Right cardiac atrium (tissue), 5 donors: ENCODE measurements around the gene ZNF747. TPM values are rescaled to one million over a fixed set of nuclear protein-coding genes. Genes with fewer than 3 reads are reported as not detected.

ENCODE experiments used
- ATAC-seq, 2 donors: fragments of 200-7000 bp; cut with Tn5 transposase; one replicate each; pipeline versions ENCODE4 v1.8.0 to v1.9.1; 2020; ENCODE audit warnings: moderate library complexity in 2 of 2, mild to moderate bottlenecking in 1 of 2
- DNase-seq, 3 donors: peaks; one replicate each; pipeline ENCODE4 v3.0.0-alpha.2; 2020
- H3K27ac ChIP-seq: one replicate; pipeline ENCODE4 v1.5.1; 2013; ENCODE audit warnings: mild to moderate bottlenecking, low read length, control low read depth, moderate library complexity
- H3K27me3 ChIP-seq: one replicate; pipeline ENCODE4 v1.6.1; 2013; ENCODE audit not compliant: control insufficient read depth, insufficient read depth
- H3K4me1 ChIP-seq: one replicate; pipeline ENCODE4 v1.6.1; 2013; ENCODE audit warnings: low read length; ENCODE audit not compliant: control insufficient read depth, insufficient read depth
- H3K4me3 ChIP-seq: one replicate; pipeline ENCODE4 v1.5.1; 2013; ENCODE audit warnings: low read length, control low read depth
- H3K9me3 ChIP-seq: one replicate; pipeline ENCODE4 v1.6.1; 2013; ENCODE audit warnings: low read length; ENCODE audit not compliant: control insufficient read depth
- WGBS: extraction: QIAGEN DNeasy Blood & Tissue Kit; methylation state at CpG from one replicate; pipeline ENCODE4 v1.1.7; 2013; 5-methylcytosine and 5-hydroxymethylcytosine counted together
- intact Hi-C, 4 donors: fragments of 100-400 bp; cut with DNase I; formaldehyde crosslinking; loops; one replicate each; pipeline versions ENCODE4 v1.11.0 to v1.14.0; 2022 to 2023
- polyA plus RNA-seq: library from polyadenylated mRNA; stranded (reverse); fragments of 200-250 nt; gene quantifications from one replicate; pipeline ENCODE4 v1.2.3, GENCODE V29; 2013
- total RNA-seq, 4 donors: library from RNA; stranded (reverse); fragmentation: NEBNext Ultra II Directional; extraction: Animal tissue kit (Norgen Biotek cat#: 25700); gene quantifications; one replicate each; pipeline ENCODE4 v1.2.1, GENCODE V29; 2021
- donor health status: healthy with polysubstance abuse.
- donor health status: DM: no; HTN: yes; CAD: no.
- donor health status: DM: no; HTN: no; CAD: no.
- donor health status: DM: no; HTN: yes; CAD: no; lungs with severe emphysema.
- donor health status: DM: yes; HTN: yes; CAD: no.

Gene ZNF747
- total and polyA plus RNA-seq, 5 donors, result 9.1 to 14.6 (median 11.5) TPM

DNA sequence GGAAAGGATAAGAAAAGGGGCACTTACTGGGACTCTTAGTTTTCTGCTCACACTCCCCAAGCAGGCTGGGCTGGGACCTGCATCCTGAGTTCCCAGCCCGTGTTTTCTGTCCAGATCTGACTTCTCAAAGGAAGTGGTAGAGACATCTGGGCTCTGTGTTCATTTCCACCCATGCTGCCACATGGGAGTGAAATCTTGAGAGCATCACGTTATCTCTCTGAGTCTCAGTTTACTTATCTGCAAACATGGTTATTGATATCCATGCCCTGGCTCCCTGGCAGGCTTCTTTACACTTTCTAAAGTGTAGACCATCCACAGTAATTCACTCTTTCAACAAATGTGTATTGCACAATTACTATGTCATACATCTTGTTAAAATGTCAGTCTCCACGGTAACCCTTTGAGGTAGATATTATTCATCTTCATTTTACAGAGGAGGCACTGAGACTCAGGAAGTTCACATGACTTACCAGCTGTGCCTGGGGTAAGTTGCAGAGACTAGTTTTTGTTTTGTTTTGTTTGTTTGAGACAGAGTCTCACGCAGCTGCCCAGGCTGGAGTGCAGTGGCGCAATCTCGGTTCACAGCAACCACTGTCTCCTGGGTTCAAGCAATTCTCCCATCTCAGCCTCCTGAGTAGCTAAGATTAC lies 33.5 kb upstream of the ZNF747 start:
- H3K4me1 ChIP-seq, result no peaks in the 10 kb centered on the region
- H3K27ac ChIP-seq, result no peak overlapping the region
- ATAC-seq (no peak), DNase-seq (no peak)
- WGBS, result 65% methylated on average over 6 of the region's 6 CpGs
- no peak overlapping the region for H3K4me3 ChIP-seq
- no peaks in the 10 kb centered on the region for H3K9me3 ChIP-seq
- H3K27me3 ChIP-seq, result no peaks in the 10 kb centered on the region
- intact Hi-C loops, result no loop called here

- H3K27ac ChIP-seq, result no peak overlapping the region
- intact Hi-C loops, result no loop called here
- ATAC-seq, result no peak
Observed at GRCh38 chr16:30567160-30567990, 32.7 kb upstream of the ZNF747 start.

DNA sequence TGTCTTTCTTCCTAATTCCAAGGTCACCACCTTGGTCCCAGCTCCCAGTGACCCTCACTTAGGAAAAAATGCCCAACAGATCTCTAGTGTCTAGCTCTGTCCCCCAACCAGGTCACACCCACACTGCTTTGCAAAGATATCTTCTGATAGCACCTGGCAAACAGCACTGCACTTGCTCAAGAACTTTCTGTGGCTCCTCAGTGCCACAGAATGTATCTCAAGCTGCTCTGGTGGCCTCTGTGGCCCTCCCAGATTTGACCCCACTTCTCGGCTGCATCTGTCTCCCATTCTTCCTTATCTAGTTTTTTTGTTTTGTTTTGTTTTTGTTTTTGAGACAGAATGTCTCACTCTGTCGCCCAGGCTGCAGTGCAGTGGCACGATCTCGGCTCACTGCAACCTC lies 31.9 kb upstream of the ZNF747 start:
- intact Hi-C loops, result no loop called here
- Histone ChIP-seq H3K4me1 (no peaks in the 10 kb centered on the region), H3K27me3 (no peaks in the 10 kb centered on the region), H3K4me3 (no peak overlapping the region), H3K27ac (no peak overlapping the region), H3K9me3 (no peaks in the 10 kb centered on the region)
- no peak for ATAC-seq
- WGBS, result 82% methylated on average over 4 of the region's 4 CpGs
- no peak for DNase-seq

More at GRCh38 chr16:30567160-30567990, 32.7 kb upstream of the ZNF747 start:
- no peaks in the 10 kb centered on the region for H3K27me3 ChIP-seq
- H3K4me3 ChIP-seq, result no peak overlapping the region
- 85% methylated on average over 14 of the region's 14 CpGs for WGBS
- DNase-seq, result no peak
- H3K9me3 ChIP-seq, result no peaks in the 10 kb centered on the region
- H3K4me1 ChIP-seq, result no peaks in the 10 kb centered on the region

- H3K4me3 ChIP-seq, result no peak overlapping the region
- DNase-seq (no peak), ATAC-seq (no peak)
- H3K9me3 ChIP-seq, result no peaks in the 10 kb centered on the region
- WGBS, result 70% methylated on average over 8 of the region's 8 CpGs
- intact Hi-C loops, result no loop called here
- H3K27me3 ChIP-seq, result no peaks in the 10 kb centered on the region
- H3K4me1 ChIP-seq, result no peaks in the 10 kb centered on the region
- H3K27ac ChIP-seq, result no peak overlapping the region
Observed at GRCh38 chr16:30565984-30566383, 31.3 kb upstream of the ZNF747 start.

DNA sequence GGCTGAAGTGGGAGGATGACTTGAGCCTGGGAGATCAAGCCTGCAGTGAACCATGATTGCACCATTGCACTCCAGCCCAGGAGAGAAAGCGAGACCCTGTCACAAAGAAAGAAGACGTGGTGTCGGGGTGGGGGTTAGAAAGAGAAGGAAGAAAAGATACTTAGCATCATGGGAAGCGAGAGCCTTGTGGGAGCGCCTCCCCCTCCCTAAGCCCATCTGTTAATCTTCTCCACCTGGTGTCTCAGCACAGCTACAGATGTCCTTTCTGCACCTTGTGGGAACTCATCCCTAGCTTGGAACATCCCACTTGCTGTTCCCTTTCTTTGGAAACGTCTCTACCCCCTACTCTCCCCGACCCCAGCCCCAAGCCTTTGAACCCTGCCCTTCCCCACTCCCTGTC lies 30.9 kb upstream of the ZNF747 start:
- H3K4me1 ChIP-seq, result no peaks in the 10 kb centered on the region
- H3K27me3 ChIP-seq, result no peaks in the 10 kb centered on the region
- DNase-seq (no peak), ATAC-seq (no peak)
- intact Hi-C loops, result no loop called here
- H3K4me3 ChIP-seq, result no peak overlapping the region
- H3K27ac ChIP-seq, result no peak overlapping the region
- no peaks in the 10 kb centered on the region for H3K9me3 ChIP-seq
- WGBS, result 67% methylated on average over 7 of the region's 7 CpGs

DNA sequence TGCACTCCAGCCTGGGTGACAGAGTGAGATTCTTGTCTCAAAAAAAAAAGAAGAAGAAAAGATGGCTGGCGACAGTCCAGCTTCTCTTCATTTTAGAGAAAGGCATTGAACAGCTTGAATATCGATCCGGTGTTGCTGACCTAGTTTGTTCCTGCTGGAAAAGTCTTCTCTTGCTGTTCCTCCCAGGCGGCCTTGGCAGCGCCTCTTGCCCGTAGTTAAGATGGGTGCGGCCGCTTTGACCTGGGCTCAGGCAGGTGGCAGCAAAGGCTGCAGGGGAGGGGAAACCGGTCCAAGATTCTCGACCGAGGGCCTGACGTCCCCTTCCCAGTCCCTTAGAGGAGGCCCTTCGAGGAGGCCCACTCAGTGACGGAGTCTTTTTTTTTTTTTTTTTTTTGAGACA lies 27.4 kb upstream of the ZNF747 start:
- ATAC-seq (no peak), DNase-seq (no peak)
- Histone ChIP-seq H3K27ac (no peak overlapping the region), H3K4me3 (no peak overlapping the region), H3K27me3 (no peaks in the 10 kb centered on the region), H3K4me1 (peaks cover 5% of the 10 kb centered on the region), H3K9me3 (no peaks in the 10 kb centered on the region)
- intact Hi-C loops, result no loop called here
- 94% methylated on average over 14 of the region's 14 CpGs for WGBS

DNA sequence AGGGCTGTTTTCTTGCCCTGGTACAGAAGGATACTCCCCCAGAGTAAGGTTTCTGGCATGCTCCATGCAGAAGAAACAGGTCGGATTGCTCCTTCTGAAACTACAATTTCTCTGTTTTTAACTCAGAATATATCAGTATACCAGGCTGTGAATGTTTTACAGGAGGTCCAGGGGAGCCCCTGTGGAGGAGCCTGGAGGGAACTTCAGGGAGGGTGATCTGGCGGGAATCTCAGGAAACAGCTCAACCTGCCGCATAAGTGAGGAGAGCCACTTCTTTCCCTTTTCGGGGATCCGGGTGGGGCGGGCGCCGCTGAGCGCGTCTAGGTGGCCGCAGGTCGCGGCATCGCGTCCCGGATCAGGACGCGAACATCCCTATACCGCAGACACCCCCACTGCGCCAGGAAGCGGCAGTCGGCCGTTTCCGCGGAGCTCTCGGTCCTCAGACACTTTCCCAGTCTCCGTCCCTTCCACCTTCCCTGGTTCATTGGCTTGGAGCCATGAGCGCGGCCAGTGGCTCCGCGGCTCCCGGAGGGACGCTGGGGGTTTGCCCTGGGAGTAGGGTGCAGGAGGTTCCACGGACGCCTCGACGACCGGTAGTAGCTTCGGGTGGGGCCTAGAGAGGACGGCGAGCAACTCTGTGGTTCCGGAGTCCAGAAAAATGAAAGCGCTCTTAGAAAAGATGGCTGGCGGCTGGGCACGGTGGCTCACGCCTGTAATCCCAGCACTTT lies 26.6 kb upstream of the ZNF747 start:
- intact Hi-C loops, result no loop called here
- Histone ChIP-seq H3K27ac (peak overlapping the region; percentile 58), H3K4me3 (peak overlapping the region; percentile 39), H3K27me3 (no peaks in the 10 kb centered on the region), H3K9me3 (no peaks in the 10 kb centered on the region), H3K4me1 (peaks cover 5% of the 10 kb centered on the region)
- peak; percentile 48 to 78 (median 76) for DNase-seq
- ATAC-seq, result peak in 1 of 2 donors; percentile 4
- WGBS, result 13% methylated on average over 46 of the region's 46 CpGs

GRCh38 chr16:30559690-30560089 lies 25.0 kb upstream of the ZNF747 start:
- Histone ChIP-seq H3K4me3 (no peak overlapping the region), H3K27ac (no peak overlapping the region), H3K27me3 (no peaks in the 10 kb centered on the region), H3K9me3 (no peaks in the 10 kb centered on the region), H3K4me1 (peaks cover 5% of the 10 kb centered on the region)
- DNase-seq, result peak in 2 of 3 donors; percentile 50 to 64
- intact Hi-C loops, result no loop called here
- WGBS, result 90% methylated on average over 6 of the region's 6 CpGs
- ATAC-seq, result no peak

DNA sequence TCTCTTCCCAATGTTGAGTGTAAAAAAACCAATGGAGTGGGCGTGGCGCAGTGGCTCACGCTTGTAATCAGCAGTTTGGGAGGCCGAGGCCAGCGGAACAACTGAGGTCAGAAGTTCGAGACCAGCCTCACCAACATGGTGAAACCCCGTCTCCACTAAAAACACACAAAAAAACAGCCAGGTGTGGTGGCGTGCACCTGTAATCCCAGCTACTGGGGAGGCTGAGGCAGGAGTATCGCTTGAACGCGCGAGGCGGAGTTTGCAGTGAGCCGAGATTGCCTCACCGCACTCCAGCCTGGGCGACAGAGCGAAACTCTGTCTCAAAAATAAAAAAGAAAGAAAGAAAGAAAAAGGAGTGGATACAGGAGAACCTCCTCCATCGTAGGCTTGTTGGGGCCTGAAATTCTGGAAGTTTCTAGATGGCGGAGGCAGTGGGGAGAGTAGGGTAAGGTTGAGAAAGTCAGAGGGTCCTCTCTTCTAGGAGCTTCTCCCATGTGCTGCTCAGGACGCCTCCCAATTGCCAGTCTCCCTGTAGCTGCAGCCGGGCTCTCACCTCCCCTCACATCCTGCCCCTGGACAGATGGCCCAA lies 24.2 kb upstream of the ZNF747 start:
- peak overlapping the region; percentile 91 for H3K27ac ChIP-seq
- DNase-seq, result no peak
- H3K9me3 ChIP-seq, result no peaks in the 10 kb centered on the region
- H3K4me3 ChIP-seq, result peak overlapping the region; percentile 68
- H3K4me1 ChIP-seq, result peaks cover 5% of the 10 kb centered on the region
- H3K27me3 ChIP-seq, result no peaks in the 10 kb centered on the region
- no peak for ATAC-seq
- intact Hi-C loops, result loop anchor here in 1 of 4 donors (1.0 kb wide), 1 partner anchor 24 kb away; no protein-coding TSS in a partner anchor
- whole genome bisulfite sequencing, result 82% methylated on average over 21 of the region's 21 CpGs

GRCh38 chr16:30557957-30558788 lies 23.5 kb upstream of the ZNF747 start, which contains the start of gene ZNF764:
Gene ZNF764 (minus strand): TSS chr16:30558374. CDS start chr16:30558182, 192 bp downstream.
- intact Hi-C loops, result loop anchor here in 1 of 4 donors (1.0 kb wide), 1 partner anchor 23 kb away; no protein-coding TSS in a partner anchor

More at GRCh38 chr16:30557957-30558788, 23.5 kb upstream of the ZNF747 start, which contains the start of gene ZNF764:
- Histone ChIP-seq H3K4me1 (peaks cover 7% of the 10 kb centered on the region), H3K27me3 (no peaks in the 10 kb centered on the region), H3K4me3 (peak within 1 kb of the TSS; percentile 68), H3K27ac (peak within 1 kb of the TSS; percentile 94), H3K9me3 (no peaks in the 10 kb centered on the region)
- DNase-seq (peak; percentile 98 to 99 (median 99)), ATAC-seq (peak; percentile 97)
- under 1% methylated on average over 74 of the region's 74 CpGs for WGBS
